PC-9 (cell line): ENCODE data around the gene NT5C1A.

Experiments used
- CTCF ChIP-seq: fragments of 200-600 bp; sonication (generic); conservative IDR thresholded peaks from 2 replicates; pipeline ENCODE4 v1.6.1; 2017; ENCODE audit warnings: mixed run types, antibody characterized with exemption, mild to moderate bottlenecking, moderate library complexity
- EZH2 ChIP-seq: fragments of 200-600 bp; sonication (generic); IDR thresholded peaks from 2 replicates; pipeline ENCODE4 v1.8.0; 2017; ENCODE audit warnings: antibody characterized with exemption, low read depth

GRCh38 chr1:39671433-39671792 lies 494 bp downstream of the NT5C1A start:
- no peak for TF ChIP-seq CTCF
- no peak for TF ChIP-seq EZH2
